ENCODE data around the gene MITF. TPM values are rescaled to one million over a fixed set of nuclear protein-coding genes. Genes with fewer than 3 reads are reported as not detected.
"Not testable (repeated sequence)": the region's sequence is repeated elsewhere in the genome, so short reads cannot be mapped to it uniquely, and the experiment has no call there.

MITF gene
- polyA plus RNA-seq, 3 donors: 41.0 to 47.7 (median 44.7) TPM

DNA sequence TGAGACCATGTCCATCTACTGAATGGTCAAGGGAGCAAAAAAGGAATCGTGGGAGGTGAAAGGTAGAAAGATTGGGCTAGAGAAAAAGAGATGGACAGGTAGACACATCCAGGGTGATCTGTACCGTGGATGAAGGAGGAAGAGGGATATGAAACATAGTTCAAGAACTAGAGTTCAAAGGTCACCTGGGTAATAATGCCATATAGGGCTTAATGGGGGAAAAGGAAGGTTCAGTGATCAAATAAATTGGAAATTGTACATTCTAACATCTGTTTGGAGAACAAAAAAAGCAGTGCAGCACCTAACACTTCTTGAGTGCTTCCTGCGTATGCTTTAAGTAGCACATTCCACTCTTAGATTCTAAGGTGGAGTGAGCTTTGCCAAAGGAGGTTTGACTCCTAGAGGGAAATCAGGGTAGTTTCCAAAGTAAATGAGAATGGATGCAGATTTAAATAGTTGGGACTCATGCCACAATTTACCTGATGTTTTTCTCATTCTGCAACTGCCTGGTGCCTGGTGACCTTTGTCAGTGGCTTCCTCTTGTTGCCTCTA is 46.6 kb downstream of the MITF start:
- DNase-seq (ENCODE audit: low read depth in 3 of 3, low spot score in 2 of 3): no peak

DNA sequence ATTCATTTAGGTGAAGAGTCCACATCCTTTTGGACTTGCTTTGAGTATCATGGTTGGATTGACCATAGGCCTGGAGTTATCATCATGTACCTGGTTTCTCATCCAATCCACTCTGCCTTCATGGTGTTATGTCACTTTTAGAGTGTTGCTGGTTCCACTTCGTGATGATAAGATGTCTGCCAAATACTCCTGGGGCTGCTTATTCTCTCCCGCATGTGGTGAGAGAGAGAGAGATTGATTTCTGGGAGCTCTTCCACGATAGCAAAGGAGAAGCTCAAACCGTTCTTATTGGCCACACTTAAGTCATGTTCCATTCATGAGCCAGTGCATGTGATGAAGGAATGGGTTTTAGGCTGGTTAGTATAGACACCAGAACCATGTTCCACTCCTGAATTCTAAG is 47.6 kb downstream of the MITF start:
- DNase-seq (ENCODE audit: low read depth in 3 of 3, low spot score in 2 of 3): no peak

DNA sequence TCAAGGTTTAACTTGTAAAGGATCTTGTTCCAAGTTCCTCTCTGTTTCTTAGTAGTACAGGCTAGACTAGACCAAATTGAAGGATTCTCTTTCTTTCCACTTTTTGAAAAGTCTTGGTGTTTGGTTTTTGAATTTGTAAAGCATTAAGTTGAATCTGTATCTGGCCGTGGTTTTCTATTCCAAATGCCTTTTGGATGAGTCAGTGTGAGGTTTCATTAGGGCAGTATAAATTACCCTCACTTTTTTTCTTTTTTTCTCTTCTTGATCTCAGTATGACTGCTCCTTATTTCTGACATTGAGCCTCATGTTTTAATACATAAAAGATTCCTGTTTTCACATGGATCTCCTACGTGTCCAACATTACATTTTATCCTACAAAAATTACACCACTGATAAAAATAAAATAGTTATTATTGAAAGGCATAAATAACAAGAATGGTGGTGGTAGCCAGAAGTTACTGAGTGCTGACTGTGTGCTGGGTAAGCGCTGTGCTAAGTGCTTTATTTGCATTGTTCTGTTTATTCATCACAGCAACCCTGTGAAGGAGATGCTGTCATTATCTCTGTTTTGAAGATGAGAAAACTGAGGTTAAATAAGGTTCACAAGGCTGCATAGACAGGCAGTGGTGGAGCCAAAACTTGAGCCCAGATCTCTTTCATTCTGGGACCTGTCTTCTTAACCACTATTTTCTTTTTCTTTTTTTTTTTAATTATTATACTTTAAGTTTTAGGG is 48.3 kb downstream of the MITF start:
- DNase-seq (ENCODE audit: low read depth in 3 of 3, low spot score in 2 of 3): no peak

DNA sequence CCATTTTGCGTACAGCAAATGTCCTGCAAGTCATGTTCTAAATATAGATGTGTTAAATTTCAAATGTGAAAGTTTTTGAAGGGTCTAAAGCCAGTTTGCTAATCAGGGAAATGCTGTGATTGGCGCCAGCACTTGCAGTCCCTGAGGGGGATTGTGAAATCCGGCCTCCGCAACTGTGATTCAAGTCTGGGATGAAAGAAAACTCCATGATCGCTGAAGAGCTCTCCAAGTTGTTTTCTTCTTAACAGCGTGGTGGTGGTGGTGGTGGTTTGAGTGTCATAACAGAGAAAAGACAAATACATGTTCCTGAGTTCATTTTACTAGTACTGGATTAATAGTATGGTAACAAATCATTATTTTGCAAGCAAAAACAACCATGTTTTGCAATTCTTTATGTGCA is 51.8 kb downstream of the MITF start:
- no peak for DNase-seq (ENCODE audit: low read depth in 3 of 3, low spot score in 2 of 3)

DNA sequence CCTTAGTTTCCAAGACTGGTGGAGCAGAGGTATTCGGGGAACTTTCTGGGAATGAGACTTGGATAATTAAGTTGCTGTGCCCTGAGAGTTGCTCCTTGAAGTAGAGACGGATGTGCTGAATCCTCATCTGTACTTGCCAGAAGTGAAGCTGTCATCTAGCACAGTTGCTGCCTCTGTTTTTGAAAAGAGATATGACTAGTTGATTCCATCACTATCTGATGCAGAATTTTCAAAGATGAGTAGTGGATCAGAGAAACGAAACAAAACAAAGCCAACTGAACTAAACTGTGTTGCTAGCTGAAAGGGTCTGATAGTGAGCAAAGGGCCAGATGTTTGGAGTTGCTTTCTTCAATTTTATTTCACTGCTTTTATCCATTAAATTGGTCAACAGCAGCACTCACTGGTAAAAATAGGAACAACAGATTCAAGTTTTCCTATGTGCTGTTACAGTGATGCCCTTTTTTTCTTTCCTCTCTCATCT is 52.7 kb downstream of the MITF start:
- no peak for DNase-seq (ENCODE audit: low read depth in 3 of 3, low spot score in 2 of 3)

DNA sequence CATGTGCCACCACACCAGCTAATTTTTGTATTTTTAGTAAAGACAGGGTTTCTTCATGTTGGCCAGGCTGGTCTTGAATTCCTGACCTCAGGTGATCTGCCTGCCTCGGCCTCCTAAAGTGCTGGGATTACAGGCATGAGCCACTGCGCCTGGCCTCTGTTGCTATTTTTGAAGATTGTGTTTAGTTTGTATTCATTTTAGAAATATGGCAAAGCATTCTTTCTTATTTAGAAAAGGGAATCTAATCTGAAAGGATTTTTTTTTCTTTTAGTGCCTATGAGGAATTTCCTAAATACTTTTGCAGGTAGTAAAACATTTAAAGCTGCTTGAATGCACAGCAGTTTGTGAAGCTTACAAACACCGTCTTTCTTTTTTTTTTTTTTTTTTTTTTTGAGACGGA is 56.9 kb downstream of the MITF start:
- DNase-seq (ENCODE audit: low read depth in 3 of 3, low spot score in 2 of 3): not testable (repeated sequence)

DNA sequence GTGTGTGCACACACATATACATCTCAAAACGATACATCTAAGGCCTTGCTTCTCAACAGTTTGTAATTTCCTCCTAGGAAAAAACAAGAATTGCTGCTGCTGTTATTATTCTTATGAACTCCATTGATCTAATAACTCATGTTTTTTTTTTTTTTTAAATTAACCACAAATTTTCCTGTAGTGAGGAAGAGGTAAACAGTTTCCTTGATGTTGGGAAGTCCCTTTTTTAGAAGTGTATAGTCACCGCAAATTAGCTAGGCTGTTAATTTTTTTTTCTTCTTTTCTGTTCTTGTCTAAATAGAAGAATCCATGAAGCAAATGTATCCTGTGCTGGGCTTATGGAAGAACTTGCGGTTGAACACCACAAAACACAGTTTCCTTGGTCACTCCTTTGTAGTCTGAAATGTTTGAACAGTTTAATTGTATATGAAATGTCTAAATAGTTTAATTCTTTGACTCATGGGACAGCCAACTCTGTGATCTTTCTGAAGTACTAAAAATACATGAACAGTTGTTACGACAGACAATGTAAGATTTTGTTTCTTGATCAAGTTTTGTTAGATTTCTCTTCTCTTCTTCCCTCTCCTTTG is 64.5 kb downstream of the MITF start:
- no peak for DNase-seq (ENCODE audit: low read depth in 3 of 3, low spot score in 2 of 3)

DNA sequence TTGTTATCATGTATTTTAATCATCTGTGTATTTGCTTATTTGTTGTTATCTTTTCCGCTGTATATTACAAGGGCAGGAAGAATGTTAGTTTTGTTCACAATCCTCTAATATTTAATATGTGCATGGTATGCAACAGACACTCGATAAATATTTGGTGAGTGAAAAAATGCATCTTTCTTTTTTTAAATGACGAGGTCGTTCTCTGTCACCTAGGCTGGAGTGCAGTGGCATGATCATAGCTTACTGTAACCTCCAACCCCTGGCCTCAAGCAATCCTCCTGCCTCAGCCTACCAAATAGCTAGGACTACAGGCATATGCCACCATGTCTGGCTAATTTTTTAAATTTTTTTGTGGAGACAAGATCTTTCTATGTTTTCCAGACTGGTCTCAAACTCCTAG is 66.2 kb downstream of the MITF start:
- DNase-seq (ENCODE audit: low read depth in 3 of 3, low spot score in 2 of 3): no peak

DNA sequence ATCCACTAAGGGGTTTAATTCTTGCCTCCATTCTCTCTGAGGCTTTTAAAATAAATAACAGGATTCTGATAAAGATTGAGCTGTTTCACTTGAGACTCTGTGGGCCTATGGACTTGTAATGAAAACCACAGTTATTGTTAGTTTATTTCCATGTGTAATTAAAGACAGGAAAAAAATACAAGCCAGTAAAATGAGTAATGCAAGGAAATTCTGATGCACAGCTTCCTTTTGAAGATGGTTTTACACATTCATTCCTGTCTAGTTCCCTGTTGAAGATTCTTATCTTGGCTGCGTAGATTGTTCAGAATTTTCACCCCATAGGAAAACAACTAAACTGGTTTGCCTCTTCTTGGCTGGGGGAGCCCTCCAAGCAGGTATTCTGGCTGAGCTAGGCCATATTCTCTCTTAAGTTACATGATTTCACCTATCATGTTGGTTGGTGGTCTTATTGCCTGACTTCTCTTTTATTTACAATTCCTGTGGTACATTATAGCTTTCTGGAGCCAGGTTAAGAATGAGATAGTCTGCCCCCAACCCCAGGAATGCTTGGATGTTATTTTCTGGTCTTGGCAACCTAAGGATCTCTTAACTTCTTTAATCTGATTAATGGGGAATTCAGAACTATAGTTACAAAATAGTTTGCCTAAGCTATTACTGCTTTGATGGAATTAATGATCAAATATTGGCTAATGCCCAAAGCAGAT is 67.6 kb downstream of the MITF start:
- no peak for DNase-seq (ENCODE audit: low read depth in 3 of 3, low spot score in 2 of 3)

DNA sequence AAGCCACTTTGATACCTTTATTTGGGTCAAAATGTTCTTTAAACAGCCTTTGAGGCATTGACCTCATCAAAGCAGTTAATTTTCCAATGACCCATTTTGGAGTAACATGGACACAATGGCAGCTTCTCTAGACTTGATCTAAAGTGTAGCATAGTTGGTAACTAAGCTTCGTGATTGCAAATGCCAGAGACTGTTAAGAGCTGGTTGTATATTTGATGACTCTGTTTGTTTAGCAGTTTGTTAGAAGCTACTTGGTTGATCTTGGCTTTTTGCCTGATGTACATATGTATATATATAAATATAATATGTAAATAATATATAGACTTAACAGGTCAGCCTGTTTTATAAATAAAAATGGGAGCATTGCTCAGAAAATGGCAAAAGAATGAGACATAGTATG is 68.4 kb downstream of the MITF start:
- DNase-seq (ENCODE audit: low read depth in 3 of 3, low spot score in 2 of 3): no peak

DNA sequence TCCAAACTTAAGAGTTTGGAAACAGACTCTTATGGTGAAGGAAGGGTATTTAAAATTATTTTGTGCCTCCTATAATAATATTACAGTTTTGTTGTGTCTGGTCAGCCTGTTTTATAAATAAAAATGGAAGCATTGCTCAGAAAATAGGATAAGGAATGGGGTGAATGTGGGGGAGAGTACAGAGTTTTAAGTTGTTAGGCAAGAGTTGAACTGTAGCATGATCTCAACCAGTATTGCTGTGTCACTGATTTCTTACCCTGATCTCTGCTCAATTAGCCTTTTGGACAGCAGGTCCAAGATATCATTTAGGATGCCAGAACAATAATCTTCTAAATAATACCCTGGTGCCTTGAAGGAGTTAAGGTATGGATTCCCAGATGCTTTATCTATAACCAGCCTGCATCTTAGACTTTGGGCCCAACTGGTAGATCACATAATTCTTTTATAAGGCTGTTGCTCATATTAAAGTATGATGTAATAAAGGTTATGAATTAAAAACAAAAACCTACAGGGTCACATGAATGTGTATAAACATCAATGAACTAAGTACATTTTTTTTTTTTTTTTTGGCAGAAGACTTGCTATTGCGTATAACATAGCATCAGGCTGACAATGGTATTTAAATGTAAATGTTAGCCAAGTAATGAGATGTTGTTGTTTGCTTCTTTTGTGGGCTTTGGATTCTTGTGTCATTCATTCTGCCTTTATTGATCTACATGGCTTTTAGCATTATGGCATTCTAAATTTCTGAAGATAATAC is 70.0 kb downstream of the MITF start:
- no peak for DNase-seq (ENCODE audit: low read depth in 3 of 3, low spot score in 2 of 3)

DNA sequence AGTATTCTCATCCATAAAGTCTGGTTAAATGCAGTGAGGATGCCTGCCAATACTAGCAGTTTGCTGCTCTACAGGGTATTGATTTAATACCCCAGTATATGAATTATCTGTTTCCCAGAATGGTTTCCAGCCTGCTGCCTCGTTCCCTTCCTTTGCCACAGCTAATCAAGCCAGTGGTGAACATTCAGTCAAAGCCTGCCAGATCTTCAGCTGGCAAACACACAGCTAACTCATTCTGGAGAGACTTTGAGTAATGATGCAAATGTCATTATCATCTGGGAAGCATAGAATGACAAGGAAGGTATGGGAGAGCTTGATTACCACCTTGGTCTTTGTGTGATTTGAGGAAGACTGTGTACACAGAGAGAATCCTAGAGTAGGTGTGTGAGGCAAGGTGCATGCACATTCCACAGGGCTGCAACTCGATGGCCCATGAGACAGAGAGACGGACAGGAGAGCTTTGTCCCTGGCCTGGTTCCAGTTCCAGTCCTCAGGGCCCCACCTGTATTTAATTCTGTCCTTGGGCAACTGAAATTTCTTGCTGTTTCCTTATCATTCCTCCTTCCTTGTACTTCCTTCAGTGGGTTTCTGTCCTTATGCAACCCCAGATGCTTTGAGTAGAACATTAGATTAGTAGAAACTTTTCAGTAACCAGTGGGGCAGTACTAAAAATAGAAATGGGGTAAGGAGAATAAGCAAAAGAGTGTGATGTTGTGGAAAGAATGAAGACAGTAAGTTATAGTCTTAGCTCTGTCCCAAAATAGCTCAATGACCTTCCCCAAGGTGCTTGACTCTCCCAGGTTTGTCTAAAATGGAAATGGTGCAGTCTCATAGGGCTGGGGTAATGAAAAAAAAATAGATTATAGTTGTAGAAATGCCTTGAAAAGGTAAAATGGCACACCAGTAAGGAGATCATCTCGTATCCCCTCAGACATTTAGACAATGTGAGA is 72.5 kb downstream of the MITF start:
- DNase-seq (ENCODE audit: low read depth in 3 of 3, low spot score in 2 of 3): no peak

DNA sequence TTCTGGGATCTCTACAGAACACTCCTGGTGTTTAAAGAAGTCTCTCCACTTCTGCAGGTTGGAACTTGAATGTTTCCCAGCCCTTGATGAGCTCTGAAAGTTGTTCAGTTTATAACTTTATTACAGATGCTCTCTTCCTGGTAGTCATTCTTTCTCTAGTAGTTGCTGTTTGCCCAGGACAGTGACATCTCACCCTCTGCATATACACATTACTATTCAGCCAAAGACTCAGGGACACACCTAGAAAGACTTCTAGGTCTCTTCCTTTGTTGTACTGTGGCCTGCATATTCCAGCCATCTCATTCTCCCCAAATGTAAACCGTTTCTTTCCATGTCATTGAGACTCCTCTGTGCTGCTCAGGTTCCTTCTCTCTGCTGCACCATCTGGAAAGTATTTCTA is 76.7 kb downstream of the MITF start:
- no peak for DNase-seq (ENCODE audit: low read depth in 3 of 3, low spot score in 2 of 3)

DNA sequence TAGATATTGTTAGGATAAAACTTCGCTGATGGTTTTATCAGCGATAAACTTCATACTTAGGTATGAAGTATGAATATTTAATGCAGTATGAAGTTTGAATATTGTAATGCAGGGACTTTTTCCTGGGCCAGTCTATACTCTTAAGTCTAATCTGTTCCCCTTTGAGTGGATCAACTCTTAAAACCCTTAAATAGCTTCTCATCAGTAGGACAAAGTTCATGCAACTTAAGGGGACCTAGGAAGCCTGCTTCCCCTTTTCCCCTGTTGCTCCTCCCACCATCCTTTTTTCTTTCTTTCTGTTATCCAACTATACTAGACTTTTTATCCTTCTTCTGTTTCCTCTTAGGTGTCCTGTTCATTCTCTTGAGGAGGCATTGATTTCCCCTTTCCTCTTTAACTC is 78.7 kb downstream of the MITF start:
- no peak for DNase-seq (ENCODE audit: low read depth in 3 of 3, low spot score in 2 of 3)

DNA sequence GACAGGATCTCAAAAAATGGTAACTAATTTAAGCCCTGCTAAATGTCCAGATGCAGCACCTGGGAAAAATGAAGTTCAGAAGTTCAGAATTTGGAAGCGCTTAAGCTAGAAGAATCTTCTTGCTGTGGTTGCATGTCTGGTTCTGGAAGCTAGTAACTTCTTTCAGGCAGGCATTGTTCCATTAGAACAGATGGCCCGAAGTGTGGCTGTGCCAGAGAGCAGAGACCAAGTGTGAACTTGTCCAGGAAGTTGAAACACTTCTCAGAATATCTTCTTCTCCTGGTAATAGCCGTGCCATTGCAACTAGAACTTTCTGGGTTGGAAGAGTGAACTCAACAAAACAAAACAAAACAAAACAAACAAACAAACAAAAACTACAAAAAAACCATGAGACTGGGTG is 80.0 kb downstream of the MITF start:
- DNase-seq (ENCODE audit: low read depth in 3 of 3, low spot score in 2 of 3): no peak

DNA sequence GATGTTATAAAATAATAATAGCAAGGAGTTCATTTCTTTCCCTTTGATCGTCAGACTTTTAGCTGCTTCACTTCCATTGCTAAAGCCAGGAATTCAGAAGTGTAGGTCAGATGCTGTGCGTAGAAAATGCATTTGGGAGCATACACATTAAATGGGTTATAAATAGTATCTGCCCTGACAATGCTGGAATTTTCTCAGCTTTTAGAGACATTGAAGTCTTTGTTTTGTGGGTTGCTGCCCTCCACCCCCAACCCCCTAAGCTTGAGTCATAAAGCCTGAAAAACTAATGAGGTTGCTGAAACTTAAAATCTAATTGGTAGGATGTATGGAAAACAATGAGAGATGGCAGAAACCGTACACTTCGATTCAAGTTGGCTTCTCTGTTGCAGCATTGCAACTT is 81.9 kb downstream of the MITF start:
- DNase-seq (ENCODE audit: low read depth in 3 of 3, low spot score in 2 of 3): no peak

DNA sequence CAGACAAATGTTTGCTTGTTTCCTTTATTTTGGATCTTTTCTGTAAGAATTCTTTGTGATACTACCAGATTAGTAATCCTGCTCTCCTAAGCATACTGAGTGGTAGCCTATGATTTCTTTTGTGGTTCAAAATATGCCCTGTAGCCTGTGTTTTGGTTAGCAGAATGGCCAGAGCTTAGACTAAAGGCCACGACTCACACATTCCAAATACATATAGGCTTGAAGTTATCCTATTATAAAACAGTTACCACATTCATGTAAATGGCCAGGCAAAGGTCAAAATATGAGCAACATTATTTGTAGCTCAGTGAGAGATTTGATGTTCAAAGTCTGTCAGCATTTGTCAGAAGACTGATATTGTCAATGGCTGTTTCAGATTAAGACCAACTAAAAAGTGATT is 84.5 kb downstream of the MITF start:
- DNase-seq (ENCODE audit: low read depth in 3 of 3, low spot score in 2 of 3): no peak

DNA sequence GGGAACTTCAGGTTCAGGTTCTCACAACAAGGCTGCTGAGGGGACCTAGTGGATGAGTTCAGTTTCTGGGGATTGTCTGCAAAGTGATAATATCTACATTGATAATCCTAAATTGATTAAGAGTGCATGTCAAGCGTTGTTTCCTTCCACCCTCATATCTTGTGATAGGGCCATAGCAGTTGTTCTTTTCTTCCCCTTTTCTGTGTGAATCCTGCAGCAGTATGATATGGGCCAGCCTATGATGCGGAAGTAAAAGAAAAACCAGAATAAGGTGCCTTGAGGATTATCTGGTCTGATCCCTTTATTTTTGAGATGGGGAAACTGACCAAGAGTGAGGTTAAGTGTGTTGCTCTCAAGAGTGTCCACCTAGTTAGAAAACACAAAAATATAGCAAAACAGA is 86.2 kb downstream of the MITF start:
- DNase-seq (ENCODE audit: low read depth in 3 of 3, low spot score in 2 of 3): no peak

DNA sequence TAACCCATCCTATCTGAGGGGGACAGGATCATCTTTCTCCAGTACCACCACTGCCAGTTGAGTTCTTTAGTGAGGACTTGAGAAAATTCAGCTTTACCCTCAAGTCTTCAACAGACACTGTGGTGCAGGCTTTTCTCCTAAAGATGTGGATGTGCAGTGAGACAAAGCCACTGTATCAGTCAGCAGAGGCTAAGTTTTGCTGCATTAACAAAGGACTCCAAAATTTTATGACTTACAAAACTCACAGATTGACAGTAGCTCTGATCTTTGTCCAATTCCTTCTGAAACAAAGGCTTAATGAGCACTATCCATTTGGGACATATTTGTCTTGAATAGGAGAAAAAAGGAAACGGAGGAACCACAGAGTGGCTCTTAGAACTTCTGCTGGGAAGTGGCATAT is 87.9 kb downstream of the MITF start:
- DNase-seq (ENCODE audit: low read depth in 3 of 3, low spot score in 2 of 3): no peak

DNA sequence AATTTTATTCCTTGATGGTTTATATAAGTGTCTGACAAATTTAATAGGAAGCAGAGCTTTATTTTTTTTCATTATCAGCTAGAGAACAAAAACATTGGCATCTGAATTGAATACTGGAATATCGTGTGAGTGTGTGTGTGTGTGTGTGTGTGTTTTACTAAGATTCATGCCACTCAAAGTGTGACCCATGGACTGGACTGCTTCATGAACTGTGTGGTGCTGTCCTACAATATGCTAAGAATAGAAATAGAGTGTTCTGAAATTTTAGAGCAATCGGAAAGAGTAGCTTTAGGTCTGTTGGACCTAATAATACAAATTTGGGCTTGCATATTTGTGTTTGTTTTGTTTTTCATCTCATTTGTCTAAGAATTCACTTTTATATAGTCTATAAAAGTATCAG is 89.6 kb downstream of the MITF start:
- DNase-seq (ENCODE audit: low read depth in 3 of 3, low spot score in 2 of 3): no peak
